GM18505 (cell line): ENCODE results near the gene ZBTB11.
A peak's percentile ranks its signal among the peaks of the same experiment; 100 is the strongest.
"Not testable (repeated sequence)": the region's sequence is repeated elsewhere in the genome, so short reads cannot be mapped to it uniquely, and the experiment has no call there.

ENCODE experiments used
- ATAC-seq: cut with Tn5 transposase; IDR thresholded peaks from one replicate; pipeline ENCODE4 v1.9.1; 2021; ENCODE audit not compliant: unreplicated experiment
- POLR2A ChIP-seq: IDR thresholded peaks from 4 replicates; pipeline ENCODE4 v1.6.1; 2011; ENCODE audit warnings: borderline replicate concordance; ENCODE audit not compliant: insufficient read depth, insufficient read length; ENCODE audit errors: extremely low read depth

ZBTB11 gene

DNA sequence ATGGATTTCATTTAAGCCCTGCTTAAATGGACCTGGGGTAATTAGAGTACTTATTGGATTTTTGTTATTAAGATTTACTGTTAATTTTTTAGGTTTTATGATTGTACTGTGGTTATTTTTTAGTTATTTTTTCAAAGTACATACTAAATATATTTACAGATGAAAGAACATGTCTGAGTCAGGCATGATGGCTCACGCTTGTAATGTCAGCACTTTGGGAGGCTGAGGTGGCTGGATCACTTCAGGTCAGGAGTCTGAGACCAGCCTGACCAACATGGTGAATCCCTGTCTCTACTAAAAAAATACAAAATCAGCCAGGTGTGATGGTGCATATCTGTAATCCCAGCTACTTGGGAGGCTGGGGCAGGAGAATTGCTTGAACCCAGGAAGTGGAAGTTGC lies 25.8 kb upstream of the ZBTB11 start:
- no peak for ATAC-seq
- TF ChIP-seq POLR2A = no peak

DNA sequence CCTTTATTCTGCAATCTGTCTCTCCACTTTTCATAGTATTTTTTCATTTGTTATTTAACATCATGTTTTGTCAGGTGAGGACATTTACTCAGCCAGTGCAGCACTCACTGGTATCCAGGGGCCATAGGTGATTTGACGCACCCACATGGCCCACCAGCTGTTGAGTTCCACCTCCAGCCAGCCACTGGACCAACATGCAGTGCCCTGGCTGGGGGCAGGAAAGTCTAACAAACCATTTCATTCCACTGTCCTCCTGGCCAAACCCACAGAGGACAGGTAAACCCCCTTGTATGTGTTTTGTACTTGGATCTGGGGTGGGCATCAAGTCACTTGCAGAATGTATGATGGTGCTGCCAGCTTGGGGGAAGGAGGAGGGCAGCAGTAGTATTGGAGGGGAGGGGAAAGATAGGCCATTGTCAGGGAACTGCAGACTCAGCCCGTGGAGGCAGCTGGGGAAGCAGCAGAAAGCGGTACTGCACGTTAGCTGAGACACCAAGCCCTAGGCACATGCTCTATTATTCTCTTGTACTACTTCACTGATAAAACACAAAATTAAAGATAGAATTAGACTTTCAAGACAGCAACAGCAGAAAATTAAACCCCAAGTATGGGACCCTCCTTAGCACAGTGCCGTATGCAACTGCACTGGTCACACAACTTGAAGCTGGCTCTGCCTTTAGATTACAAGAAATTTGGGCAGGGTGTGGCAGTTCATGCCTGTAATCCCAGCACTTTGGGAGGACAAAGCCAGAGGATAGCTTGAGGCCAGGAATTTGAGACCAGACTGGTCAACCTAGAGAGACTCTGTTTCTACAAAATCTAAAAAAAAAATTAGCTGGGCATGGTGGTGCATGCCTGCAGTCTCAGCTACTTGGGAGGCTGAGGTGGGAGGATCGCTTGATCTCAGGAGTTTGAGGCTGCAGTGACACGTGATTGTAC lies 25.0 kb upstream of the ZBTB11 start:
- no peak for ATAC-seq
- TF ChIP-seq POLR2A = no peak

DNA sequence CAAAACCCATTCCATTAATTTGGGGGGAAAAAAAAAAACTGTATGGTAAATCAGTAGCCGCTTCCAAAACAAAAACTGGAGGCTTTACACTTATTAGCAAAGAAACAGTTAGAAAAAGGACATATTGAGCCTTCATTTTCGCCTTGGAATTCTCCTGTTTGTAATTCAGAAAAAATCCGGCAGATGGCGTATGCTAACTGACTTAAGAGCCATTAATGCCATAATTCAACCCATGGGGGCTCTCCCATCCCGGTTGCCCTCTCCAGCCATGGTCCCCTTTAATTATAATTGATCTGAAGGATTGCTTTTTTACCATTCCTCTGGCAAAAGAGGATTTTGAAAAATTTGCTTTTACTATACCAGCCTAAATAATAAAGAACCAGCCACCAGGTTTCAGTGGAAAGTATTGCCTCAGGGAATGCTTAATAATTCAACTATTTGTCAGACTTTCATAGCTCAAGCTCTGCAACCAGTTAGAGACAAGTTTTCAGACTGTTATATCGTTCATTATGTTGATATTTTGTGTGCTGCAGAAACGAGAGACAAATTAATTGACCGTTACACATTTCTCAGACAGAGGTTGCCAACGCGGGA lies 18.9 kb upstream of the ZBTB11 start:
- TF ChIP-seq POLR2A = no peak
- ATAC-seq = no peak

DNA sequence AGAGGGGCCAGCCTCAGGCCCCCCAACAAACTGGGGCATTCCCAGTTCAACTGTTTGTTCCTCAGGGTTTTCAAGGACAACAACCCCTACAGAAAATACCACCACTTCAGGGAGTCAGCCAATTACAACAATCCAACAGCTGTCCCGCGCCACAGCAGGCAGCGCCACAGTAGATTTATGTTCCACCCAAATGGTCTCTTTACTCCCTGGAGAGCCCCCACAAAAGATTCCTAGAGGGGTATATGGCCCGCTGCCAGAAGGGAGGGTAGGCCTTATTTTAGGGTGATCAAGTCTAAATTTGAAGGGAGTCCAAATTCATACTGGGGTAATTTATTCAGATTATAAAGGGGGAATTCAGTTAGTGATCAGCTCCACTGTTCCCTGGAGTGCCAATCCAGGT lies 17.9 kb upstream of the ZBTB11 start:
- ATAC-seq = not testable (repeated sequence)

DNA sequence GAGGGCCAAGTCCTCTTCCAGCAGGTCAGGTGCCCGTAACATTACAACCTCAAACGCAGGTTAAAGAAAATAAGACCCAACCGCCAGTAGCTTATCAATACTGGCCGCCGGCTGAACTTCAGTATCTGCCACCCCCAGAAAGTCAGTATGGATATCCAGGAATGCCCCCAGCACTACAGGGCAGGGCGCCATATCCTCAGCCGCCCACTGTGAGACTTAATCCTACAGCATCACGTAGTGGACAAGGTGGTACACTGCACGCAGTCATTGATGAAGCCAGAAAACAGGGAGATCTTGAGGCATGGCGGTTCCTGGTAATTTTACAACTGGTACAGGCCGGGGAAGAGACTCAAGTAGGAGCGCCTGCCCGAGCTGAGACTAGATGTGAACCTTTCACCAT lies 16.6 kb upstream of the ZBTB11 start:
- ATAC-seq = peak; percentile 67

DNA sequence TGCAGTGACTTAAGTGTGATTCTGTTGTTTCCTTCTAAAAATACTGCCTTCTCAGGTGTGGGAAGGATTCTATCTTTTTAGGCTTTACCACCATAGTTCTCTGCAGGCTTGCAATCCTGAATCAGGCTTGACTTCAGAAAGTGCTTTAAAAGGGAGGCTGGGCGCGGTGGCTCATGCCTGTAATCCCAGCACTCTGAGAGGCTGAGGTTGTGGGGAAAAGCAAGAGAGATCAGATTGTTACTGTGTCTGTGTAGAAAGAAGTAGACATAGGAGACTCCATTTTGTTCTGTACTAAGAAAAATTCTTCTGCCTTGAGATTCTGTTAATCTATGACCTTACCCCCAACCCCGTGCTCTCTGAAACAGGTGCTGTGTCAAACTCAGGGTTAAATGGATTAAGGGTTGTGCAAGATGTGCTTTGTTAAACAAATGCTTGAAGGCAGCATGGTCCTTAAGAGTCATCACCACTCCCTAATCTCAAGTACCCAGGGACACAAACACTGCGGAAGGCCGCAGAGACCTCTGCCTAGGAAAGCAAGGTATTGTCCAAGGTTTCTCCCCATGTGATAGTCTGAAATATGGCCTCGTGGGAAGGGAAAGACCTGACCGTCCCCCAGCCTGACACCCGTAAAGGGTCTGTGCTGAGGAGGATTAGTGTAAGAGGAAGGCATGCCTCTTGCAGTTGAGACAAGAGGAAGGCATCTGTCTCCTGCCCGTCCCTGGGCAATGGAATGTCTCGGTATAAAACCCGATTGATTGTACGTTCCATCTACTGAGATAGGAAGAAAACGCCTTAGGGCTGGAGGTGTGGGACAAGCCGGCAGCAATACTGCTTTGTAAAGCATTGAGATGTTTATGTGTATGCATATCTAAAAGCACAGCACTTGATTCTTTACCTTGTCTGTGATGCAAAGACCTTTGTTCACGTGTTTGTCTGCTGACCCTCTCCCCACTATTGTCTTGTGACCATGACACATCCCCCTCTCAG lies 15.0 kb upstream of the ZBTB11 start:
- not testable (repeated sequence) for ATAC-seq

DNA sequence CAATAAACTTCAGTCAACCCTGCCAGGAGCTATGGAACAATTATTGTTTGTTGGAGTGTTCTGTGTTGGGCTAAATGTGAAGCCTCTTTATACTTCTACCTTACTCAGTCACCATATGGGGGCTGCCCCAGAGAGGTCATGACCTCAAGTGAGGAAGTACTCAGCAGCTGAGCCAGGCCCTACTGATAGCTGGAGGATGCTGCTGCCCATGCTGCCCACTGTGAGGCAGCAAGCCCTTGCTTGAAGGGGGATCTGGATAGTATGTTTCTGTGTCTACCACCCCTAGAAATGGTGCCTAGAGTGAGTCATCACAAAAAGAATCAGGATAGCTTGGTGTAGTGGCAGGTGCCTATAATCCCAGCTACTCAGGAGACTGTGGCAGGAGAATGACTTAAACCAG lies 14.0 kb upstream of the ZBTB11 start:
- ATAC-seq = no peak
- TF ChIP-seq POLR2A = no peak

DNA sequence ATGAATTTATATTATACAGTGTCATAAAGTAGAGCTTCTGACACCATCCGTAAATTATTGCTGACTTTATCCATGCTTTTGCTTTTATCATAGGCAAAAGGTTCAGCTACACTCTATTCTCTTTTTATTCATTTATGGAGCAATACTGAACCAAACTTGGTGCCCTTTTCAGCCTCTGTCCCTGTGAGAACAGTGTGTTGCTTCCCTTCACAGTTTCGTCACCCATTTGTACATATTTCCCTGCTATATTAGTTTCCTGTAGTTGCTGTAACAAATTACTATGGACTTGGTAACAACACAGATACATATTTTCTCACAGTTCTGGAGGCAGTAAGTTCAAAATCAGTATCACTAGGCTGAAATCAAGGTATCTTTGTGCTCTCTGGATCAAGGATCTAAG lies 12.4 kb upstream of the ZBTB11 start:
- ATAC-seq = no peak
- TF ChIP-seq POLR2A = no peak

DNA sequence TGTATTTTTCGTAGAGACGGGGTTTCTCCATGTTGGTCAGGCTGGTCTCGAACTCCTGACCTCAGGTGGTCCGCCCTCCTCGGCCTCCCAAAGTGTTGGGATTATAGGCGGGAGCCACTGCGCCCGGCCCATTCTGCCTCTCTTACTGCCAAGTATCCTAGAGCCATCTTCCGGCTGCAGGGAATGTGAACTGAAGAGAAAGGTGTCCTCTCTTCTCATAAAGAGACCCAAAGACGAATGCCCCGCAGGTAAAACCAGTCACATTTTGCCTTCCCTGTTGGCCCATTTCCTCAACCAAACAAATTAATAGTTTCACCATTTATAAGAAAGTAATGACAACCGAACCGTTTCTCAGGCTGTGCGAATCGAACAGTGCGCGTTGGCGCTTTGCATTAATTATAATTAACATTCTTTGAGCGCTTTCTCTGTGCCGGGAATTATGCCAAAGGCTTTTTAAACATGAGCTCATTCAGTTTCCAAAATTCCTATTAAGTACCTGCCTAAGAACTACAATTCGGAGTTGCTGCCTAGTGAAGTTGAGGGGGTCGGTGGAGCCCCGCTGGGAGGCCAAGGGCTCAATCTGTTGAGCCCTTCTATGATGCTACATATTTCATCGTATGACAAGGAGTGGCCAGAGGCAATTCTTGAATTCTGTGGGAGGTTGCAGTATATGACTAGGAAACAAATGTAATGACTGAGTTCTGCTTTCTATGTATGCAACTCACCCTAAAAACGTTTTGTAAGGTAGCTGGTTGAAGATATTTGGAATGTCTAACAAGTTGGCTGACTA lies 10.4 kb upstream of the ZBTB11 start:
- ATAC-seq = no peak

DNA sequence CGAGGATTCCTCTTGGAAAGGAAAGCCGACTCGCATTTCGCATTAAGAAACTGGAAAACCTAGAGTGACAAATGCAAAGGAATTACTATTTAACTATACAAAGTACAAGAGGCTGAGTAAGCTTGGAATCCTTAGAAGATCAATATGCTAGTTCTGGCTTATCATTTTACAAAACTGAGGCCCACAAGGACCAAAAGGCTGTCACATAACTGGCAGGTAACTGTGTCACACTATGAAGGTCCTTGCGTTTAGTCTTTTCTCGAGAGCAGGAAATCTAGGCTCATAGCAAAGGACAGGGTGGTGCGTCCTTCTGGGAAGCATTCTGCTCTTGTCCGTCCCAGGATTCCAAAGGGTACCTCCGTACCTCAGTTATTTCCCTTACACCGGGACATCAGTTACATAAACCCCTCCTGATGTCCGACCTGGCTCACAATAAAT lies 9.0 kb upstream of the ZBTB11 start:
- no peak for ATAC-seq
- no peak for TF ChIP-seq POLR2A

More for the DNA sequence above, 10.4 kb upstream of the ZBTB11 start:
- no peak for TF ChIP-seq POLR2A

DNA sequence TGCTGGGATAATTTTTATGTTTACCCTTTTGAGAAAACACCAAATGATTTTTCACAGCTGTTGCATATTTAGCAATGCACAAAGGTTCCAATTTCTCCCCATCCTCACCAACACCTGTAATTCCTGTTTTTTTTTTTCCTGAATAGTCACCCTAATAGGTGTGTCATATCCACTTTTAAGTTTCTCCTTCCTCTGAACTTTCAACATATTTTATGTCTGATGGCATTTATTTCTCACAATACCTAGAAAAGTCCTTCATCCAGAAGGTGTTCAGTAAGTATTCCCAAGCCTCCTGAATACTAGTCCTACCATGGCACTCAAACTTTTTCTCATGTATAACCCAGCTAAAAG lies 8.1 kb upstream of the ZBTB11 start:
- no peak for ATAC-seq
- no peak for TF ChIP-seq POLR2A

DNA sequence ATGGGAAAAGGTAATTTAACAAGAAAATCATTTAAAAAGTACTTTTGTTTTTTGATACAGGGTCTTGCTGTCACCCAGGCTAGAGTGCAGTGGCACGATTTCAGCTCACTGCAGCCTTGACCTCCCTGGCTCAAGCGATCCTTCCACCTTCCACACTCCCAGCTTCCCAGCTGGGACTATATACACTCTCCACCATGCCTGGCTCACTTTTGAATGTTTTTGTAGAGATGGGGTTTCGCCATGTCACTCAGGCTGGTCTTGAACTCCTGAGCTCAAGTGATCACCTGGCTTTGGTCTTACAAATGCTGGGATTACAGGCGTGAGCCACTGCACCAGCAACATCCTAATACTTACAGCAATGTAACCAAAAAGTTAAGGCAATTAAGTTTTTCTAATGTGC lies 3.5 kb upstream of the ZBTB11 start:
- ATAC-seq = no peak
- TF ChIP-seq POLR2A = no peak

DNA sequence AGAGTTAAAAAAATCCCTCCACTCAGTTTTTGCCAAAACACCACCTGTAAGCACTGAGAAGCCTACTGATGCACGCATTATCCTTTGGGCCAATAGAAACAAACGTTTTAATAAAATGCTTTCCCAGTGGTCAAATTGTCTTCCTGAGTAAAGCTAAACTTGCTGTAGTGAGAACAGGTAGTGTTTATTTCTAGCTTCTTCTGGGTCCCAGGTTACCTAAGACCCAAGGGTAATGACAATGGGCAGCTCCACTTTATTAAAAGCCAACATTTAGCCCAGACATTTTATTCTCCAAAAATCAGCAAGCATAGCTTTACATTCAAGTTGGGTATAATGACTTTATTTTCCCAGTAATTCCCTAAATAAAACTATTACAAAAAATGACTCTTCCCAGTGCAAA lies 1.9 kb upstream of the ZBTB11 start:
- not testable (repeated sequence) for ATAC-seq
